ENCODE data around the gene SH3TC1. TPM values are rescaled to one million over a fixed set of nuclear protein-coding genes. Genes with fewer than 3 reads are reported as not detected.

SH3TC1 gene
- total RNA-seq, 2 experiments from 2014 or later: 14.8 to 15.7 TPM

GRCh38 chr4:8202108-8203051, 3.3 kb downstream of the SH3TC1 start:
- Mint-ChIP-seq H3K9me3 (no peaks in the 10 kb centered on the region), H3K36me3 (no peaks in the 10 kb centered on the region), H3K4me3 (no peak overlapping the region), H3K27ac (no peak overlapping the region), H3K27me3 (no peaks in the 10 kb centered on the region), H3K4me1 (peaks cover 23% of the 10 kb centered on the region)
- POLR2A ChIA-PET: interaction anchor here (0.6 to 1.0 kb wide), 2 partner anchors 19 to 22 kb away, joined by 3 to 4 read pairs; no protein-coding TSS in a partner anchor
- DNase-seq (no peak), ATAC-seq (ENCODE audit: low read depth) (no peak)

- no peak overlapping the region for H3K4me3 Mint-ChIP-seq
- no peaks in the 10 kb centered on the region for H3K9me3 Mint-ChIP-seq
- POLR2A ChIA-PET: no interaction called here
- no peaks in the 10 kb centered on the region for H3K27me3 Mint-ChIP-seq
- DNase-seq (no peak), ATAC-seq (ENCODE audit: low read depth) (no peak)
- H3K4me1 Mint-ChIP-seq: peaks cover 23% of the 10 kb centered on the region
- no peaks in the 10 kb centered on the region for H3K36me3 Mint-ChIP-seq
- no peak overlapping the region for H3K27ac Mint-ChIP-seq
Measured at GRCh38 chr4:8203052-8203401, 3.9 kb downstream of the SH3TC1 start.

- H3K9me3 Mint-ChIP-seq: no peaks in the 10 kb centered on the region
- DNase-seq: no peak
- H3K27ac Mint-ChIP-seq: no peak overlapping the region
- H3K4me1 Mint-ChIP-seq: peaks cover 17% of the 10 kb centered on the region
- H3K27me3 Mint-ChIP-seq: no peaks in the 10 kb centered on the region
- H3K36me3 Mint-ChIP-seq: no peaks in the 10 kb centered on the region
- no peak overlapping the region for H3K4me3 Mint-ChIP-seq
- ATAC-seq (ENCODE audit: low read depth): no peak
- POLR2A ChIA-PET: no interaction called here
Measured at GRCh38 chr4:8203817-8204216, 4.7 kb downstream of the SH3TC1 start.

DNA sequence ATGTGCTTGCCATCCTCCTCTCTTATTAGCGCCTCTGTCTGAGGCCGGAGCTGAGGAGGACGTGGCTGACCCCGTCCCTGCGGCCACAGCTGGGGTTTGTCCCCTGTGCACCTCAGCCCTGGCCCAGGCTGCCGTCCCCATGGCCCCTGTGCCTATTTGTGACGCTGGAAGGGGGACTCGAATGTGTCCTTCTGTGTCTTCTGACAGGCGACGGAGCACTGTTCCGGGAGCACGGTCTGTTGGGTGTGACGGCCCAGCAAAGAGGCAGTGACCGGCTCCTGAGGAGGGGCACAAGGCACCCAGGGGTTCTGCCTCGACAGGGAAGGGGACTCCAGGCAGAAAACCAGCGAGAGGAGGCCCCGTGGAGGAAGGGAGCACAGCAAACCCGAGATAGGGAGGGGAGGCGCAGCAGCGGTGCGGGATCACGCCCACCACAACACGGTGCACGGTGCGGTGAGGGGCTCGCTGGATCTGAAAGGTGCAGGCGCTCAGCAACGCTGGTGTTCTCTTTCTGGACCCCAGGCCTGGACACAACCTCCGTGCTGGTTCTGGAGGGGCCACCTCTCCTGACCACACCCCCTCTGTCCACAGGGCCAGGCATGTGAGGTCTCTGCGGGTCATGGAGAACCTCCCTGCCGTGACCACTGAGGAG, 5.6 kb downstream of the SH3TC1 start:
- no peak overlapping the region for H3K27ac Mint-ChIP-seq
- DNase-seq (no peak), ATAC-seq (ENCODE audit: low read depth) (no peak)
- peaks cover 14% of the 10 kb centered on the region for H3K4me1 Mint-ChIP-seq
- H3K4me3 Mint-ChIP-seq: no peak overlapping the region
- H3K9me3 Mint-ChIP-seq: no peaks in the 10 kb centered on the region
- no peaks in the 10 kb centered on the region for H3K36me3 Mint-ChIP-seq
- POLR2A ChIA-PET: no interaction called here
- no peaks in the 10 kb centered on the region for H3K27me3 Mint-ChIP-seq

DNA sequence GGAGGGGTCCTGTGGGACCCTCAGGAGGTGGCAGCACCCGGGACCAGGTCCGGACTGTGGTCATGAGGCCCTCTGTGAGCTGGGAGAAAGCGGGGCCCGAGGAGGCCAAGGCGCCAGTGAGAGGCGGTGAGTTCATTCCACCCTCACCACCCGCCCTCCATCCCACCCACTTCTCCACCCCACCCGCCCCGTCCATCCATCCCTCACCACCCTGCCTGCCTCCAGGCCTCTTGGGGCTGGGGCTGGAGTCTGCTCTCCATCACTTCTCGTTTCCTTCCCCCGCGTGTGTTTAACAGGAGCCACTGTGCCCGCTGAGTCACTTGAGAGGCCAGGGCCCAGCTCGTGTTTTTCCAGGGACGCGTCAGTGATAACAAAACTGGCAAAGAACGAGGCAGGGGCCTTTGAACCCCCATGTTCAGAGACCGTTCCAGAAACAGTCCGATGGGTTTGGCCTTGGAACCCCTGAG, 6.2 kb downstream of the SH3TC1 start:
- Mint-ChIP-seq H3K27ac (no peak overlapping the region), H3K36me3 (no peaks in the 10 kb centered on the region), H3K9me3 (no peaks in the 10 kb centered on the region), H3K27me3 (no peaks in the 10 kb centered on the region), H3K4me1 (peaks cover 13% of the 10 kb centered on the region), H3K4me3 (no peak overlapping the region)
- POLR2A ChIA-PET: no interaction called here
- no peak for ATAC-seq (ENCODE audit: low read depth)
- DNase-seq: no peak

- Mint-ChIP-seq H3K36me3 (no peaks in the 10 kb centered on the region), H3K27me3 (no peaks in the 10 kb centered on the region), H3K9me3 (no peaks in the 10 kb centered on the region), H3K27ac (no peak overlapping the region), H3K4me3 (no peak overlapping the region), H3K4me1 (peaks cover 11% of the 10 kb centered on the region)
- ATAC-seq (ENCODE audit: low read depth) (no peak), DNase-seq (no peak)
- POLR2A ChIA-PET: no interaction called here
Measured at GRCh38 chr4:8205749-8206611, 6.9 kb downstream of the SH3TC1 start.

DNA sequence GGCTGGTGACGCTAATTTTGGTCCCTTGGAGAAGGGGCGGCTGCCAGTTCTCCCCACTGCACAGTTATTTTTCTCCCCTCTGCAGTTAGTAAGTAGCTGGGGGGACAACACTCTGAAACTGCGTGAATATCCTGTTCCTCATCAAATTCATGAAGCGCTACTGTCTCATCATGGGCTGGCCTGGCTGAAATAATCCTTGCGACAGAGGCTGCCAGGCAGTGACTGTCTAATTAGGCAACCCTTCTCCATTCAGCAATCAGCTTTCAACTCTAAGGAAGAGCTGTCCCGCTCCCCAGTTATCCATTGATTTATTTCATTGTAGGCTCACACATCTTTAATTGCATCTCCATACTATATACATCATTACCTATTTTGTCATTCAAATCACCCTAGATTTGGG, 8.2 kb downstream of the SH3TC1 start:
- peaks cover 4% of the 10 kb centered on the region for H3K4me1 Mint-ChIP-seq
- POLR2A ChIA-PET: no interaction called here
- ATAC-seq (ENCODE audit: low read depth) (no peak), DNase-seq (no peak)
- no peaks in the 10 kb centered on the region for H3K27me3 Mint-ChIP-seq
- H3K9me3 Mint-ChIP-seq: no peaks in the 10 kb centered on the region
- H3K4me3 Mint-ChIP-seq: no peak overlapping the region
- H3K36me3 Mint-ChIP-seq: no peaks in the 10 kb centered on the region
- H3K27ac Mint-ChIP-seq: no peak overlapping the region

DNA sequence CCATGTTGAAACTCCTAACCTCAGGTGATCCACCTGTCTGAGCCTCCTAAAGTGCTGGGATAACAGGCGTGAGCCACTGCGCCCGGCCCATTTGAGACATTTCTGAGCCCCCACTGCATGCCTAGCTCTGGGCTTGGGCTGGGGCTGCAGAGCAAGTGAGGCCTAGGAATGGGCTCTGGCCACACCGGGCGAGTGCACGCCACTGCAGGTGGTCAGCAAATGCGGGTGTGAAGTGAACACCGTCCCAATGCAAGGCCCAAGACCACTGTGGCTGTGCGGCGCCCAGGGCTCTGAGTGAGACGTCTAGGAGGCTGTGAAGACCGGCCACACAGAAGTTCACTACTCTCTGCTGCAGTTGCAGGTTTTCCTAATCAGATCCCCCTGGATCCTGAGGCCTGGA, 9.5 kb downstream of the SH3TC1 start:
- DNase-seq: no peak
- no peaks in the 10 kb centered on the region for H3K9me3 Mint-ChIP-seq
- no peaks in the 10 kb centered on the region for H3K27me3 Mint-ChIP-seq
- no peak overlapping the region for H3K4me3 Mint-ChIP-seq
- peaks cover 4% of the 10 kb centered on the region for H3K4me1 Mint-ChIP-seq
- POLR2A ChIA-PET: interaction anchor here (0.7 kb wide), 1 partner anchor 54 kb away, joined by 4 read pairs; no protein-coding TSS in a partner anchor
- no peaks in the 10 kb centered on the region for H3K36me3 Mint-ChIP-seq
- H3K27ac Mint-ChIP-seq: no peak overlapping the region
- ATAC-seq (ENCODE audit: low read depth): no peak

GRCh38 chr4:8209181-8209874, 10.2 kb downstream of the SH3TC1 start:
- Mint-ChIP-seq H3K27me3 (no peaks in the 10 kb centered on the region), H3K36me3 (no peaks in the 10 kb centered on the region), H3K4me1 (peaks cover 4% of the 10 kb centered on the region), H3K4me3 (no peak overlapping the region), H3K9me3 (no peaks in the 10 kb centered on the region), H3K27ac (no peak overlapping the region)
- POLR2A ChIA-PET: no interaction called here
- DNase-seq: no peak
- ATAC-seq (ENCODE audit: low read depth): no peak

- no peaks in the 10 kb centered on the region for H3K27me3 Mint-ChIP-seq
- H3K36me3 Mint-ChIP-seq: no peaks in the 10 kb centered on the region
- H3K27ac Mint-ChIP-seq: no peak overlapping the region
- DNase-seq (no peak), ATAC-seq (ENCODE audit: low read depth) (no peak)
- H3K9me3 Mint-ChIP-seq: no peaks in the 10 kb centered on the region
- peaks cover 4% of the 10 kb centered on the region for H3K4me1 Mint-ChIP-seq
- POLR2A ChIA-PET: interaction anchor here (0.7 kb wide), 1 partner anchor 1047 kb away, joined by 5 read pairs; no protein-coding TSS in a partner anchor
- H3K4me3 Mint-ChIP-seq: no peak overlapping the region
Measured at GRCh38 chr4:8210010-8210409, 10.9 kb downstream of the SH3TC1 start.

GRCh38 chr4:8210616-8211015, 11.5 kb downstream of the SH3TC1 start:
- POLR2A ChIA-PET: interaction anchor here (0.7 kb wide), 1 partner anchor 1047 kb away, joined by 5 read pairs; no protein-coding TSS in a partner anchor

DNA sequence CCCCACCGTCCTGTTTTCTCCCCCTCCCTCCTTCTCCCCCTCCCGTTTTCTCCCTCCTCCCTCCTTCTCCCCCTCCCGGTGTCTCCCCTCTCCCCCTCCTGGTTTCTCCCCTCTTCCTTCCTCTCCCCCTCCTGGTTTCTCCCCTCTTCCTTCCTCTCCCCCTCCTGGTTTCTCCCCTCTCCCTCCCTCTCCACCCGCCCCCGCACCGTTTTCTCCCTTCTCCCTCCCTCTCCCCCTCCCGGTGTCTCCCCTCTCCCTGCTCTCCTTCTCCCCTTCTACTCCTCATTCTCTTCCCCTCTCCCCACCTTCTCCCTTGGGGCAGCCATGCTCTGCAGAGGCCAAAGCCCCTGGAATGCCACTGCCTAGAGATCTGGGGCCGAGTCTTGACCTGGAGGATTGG, 12.2 kb downstream of the SH3TC1 start:
- Mint-ChIP-seq H3K4me3 (no peak overlapping the region), H3K27ac (no peak overlapping the region), H3K9me3 (no peaks in the 10 kb centered on the region), H3K36me3 (no peaks in the 10 kb centered on the region), H3K27me3 (no peaks in the 10 kb centered on the region), H3K4me1 (peaks cover under 1% of the 10 kb centered on the region)
- POLR2A ChIA-PET: no interaction called here
- ATAC-seq (ENCODE audit: low read depth): no peak
- DNase-seq: no peak

More at GRCh38 chr4:8210616-8211015, 11.5 kb downstream of the SH3TC1 start:
- peaks cover 4% of the 10 kb centered on the region for H3K4me1 Mint-ChIP-seq
- no peaks in the 10 kb centered on the region for H3K27me3 Mint-ChIP-seq
- no peak for DNase-seq
- H3K36me3 Mint-ChIP-seq: no peaks in the 10 kb centered on the region
- no peak overlapping the region for H3K27ac Mint-ChIP-seq
- no peak overlapping the region for H3K4me3 Mint-ChIP-seq
- no peaks in the 10 kb centered on the region for H3K9me3 Mint-ChIP-seq
- ATAC-seq (ENCODE audit: low read depth): no peak
